C4-2B (cell line): ENCODE results near the gene POR.
"Not testable (repeated sequence)": the region's sequence is repeated elsewhere in the genome, so short reads cannot be mapped to it uniquely, and the experiment has no call there.

Experiments used
- H3K27ac ChIP-seq: fragments of 450-650 bp; 2 replicates; pipeline ENCODE4 v1.5.1; 2017
- CTCF ChIP-seq: fragments of 450-650 bp; conservative IDR thresholded peaks from 2 replicates; pipeline ENCODE4 v1.5.1; 2017; ENCODE audit warnings: mild to moderate bottlenecking
- ZFX ChIP-seq: fragments of 450-650 bp; IDR thresholded peaks from 2 replicates; pipeline ENCODE4 v1.6.1; 2017

The POR gene

GRCh38 chr7:75870557-75871161 is 44.3 kb upstream of the POR start:
- no peak overlapping the region for H3K27ac ChIP-seq

GRCh38 chr7:75872073-75872782 is 42.7 kb upstream of the POR start:
- H3K27ac ChIP-seq, result no peak overlapping the region

More at GRCh38 chr7:75870557-75871161, 44.3 kb upstream of the POR start:
- TF ChIP-seq CTCF, result no peak
- TF ChIP-seq ZFX, result no peak

GRCh38 chr7:75874180-75874579 is 40.8 kb upstream of the POR start:
- not testable (repeated sequence) for H3K27ac ChIP-seq

More at GRCh38 chr7:75872073-75872782, 42.7 kb upstream of the POR start:
- TF ChIP-seq ZFX (no peak), CTCF (no peak)

- no peak for TF ChIP-seq ZFX
- no peak for TF ChIP-seq CTCF
- H3K27ac ChIP-seq, result no peak overlapping the region
Observed at GRCh38 chr7:75875113-75876080, 39.6 kb upstream of the POR start.

GRCh38 chr7:75876126-75876881 is 38.7 kb upstream of the POR start:
- TF ChIP-seq CTCF, result no peak
- peak; percentile 8; the same call in 1 of the 2 replicates for TF ChIP-seq ZFX
- no peak overlapping the region for H3K27ac ChIP-seq

- peak overlapping the region; percentile 89 for H3K27ac ChIP-seq
- TF ChIP-seq CTCF, result no peak
- no peak for TF ChIP-seq ZFX
Observed at GRCh38 chr7:75878312-75878768, 36.6 kb upstream of the POR start.
